ENCODE data around the gene SPIRE1.
"Not testable (repeated sequence)": the region's sequence is repeated elsewhere in the genome, so short reads cannot be mapped to it uniquely, and the experiment has no call there.

Gene SPIRE1

GRCh38 chr18:12485479-12486105 lies 172.3 kb downstream of the SPIRE1 start:
- DNase-seq (ENCODE audit: low spot score): no peak

- DNase-seq (ENCODE audit: low spot score): not testable (repeated sequence)
Measured at GRCh38 chr18:12481915-12482314, 176.0 kb downstream of the SPIRE1 start.

- no peak for DNase-seq (ENCODE audit: low spot score)
Measured at GRCh38 chr18:12479982-12480381, 177.9 kb downstream of the SPIRE1 start.

- DNase-seq (ENCODE audit: low spot score): no peak
Measured at GRCh38 chr18:12479536-12479935, 178.4 kb downstream of the SPIRE1 start.

- no peak for DNase-seq (ENCODE audit: low spot score)
Measured at GRCh38 chr18:12478269-12479047, 179.4 kb downstream of the SPIRE1 start.

GRCh38 chr18:12477606-12478005 lies 180.3 kb downstream of the SPIRE1 start:
- no peak for DNase-seq (ENCODE audit: low spot score)

- no peak for DNase-seq (ENCODE audit: low spot score)
Measured at GRCh38 chr18:12476955-12477354, 181.0 kb downstream of the SPIRE1 start.

GRCh38 chr18:12474876-12475275 lies 183.0 kb downstream of the SPIRE1 start:
- DNase-seq (ENCODE audit: low spot score): no peak

- no peak for DNase-seq (ENCODE audit: low spot score)
Measured at GRCh38 chr18:12474146-12474545, 183.8 kb downstream of the SPIRE1 start.

- no peak for DNase-seq (ENCODE audit: low spot score)
Measured at GRCh38 chr18:12470382-12471075, 187.4 kb downstream of the SPIRE1 start.

GRCh38 chr18:12468445-12468844 lies 189.5 kb downstream of the SPIRE1 start:
- DNase-seq (ENCODE audit: low spot score): no peak

GRCh38 chr18:12464731-12465130 lies 193.2 kb downstream of the SPIRE1 start:
- DNase-seq (ENCODE audit: low spot score): no peak

- DNase-seq (ENCODE audit: low spot score): no peak
Measured at GRCh38 chr18:12463191-12463590, 194.7 kb downstream of the SPIRE1 start.

- DNase-seq (ENCODE audit: low spot score): no peak
Measured at GRCh38 chr18:12462242-12462641, 195.7 kb downstream of the SPIRE1 start.

GRCh38 chr18:12461326-12461725 lies 196.6 kb downstream of the SPIRE1 start:
- no peak for DNase-seq (ENCODE audit: low spot score)

GRCh38 chr18:12460874-12461273 lies 197.0 kb downstream of the SPIRE1 start:
- DNase-seq (ENCODE audit: low spot score): no peak

- DNase-seq (ENCODE audit: low spot score): no peak
Measured at GRCh38 chr18:12458771-12459170, 199.1 kb downstream of the SPIRE1 start.

GRCh38 chr18:12456441-12456840 lies 201.5 kb downstream of the SPIRE1 start:
- DNase-seq (ENCODE audit: low spot score): no peak

- DNase-seq (ENCODE audit: low spot score): no peak
Measured at GRCh38 chr18:12455496-12455895, 202.4 kb downstream of the SPIRE1 start.

GRCh38 chr18:12452784-12453183 lies 205.1 kb downstream of the SPIRE1 start:
- no peak for DNase-seq (ENCODE audit: low spot score)

GRCh38 chr18:12451428-12451827 lies 206.5 kb downstream of the SPIRE1 start:
- no peak for DNase-seq (ENCODE audit: low spot score)

- DNase-seq (ENCODE audit: low spot score): no peak
Measured at GRCh38 chr18:12449051-12449785, 208.7 kb downstream of the SPIRE1 start.

Measured in hematopoietic multipotent progenitor cell treated with erythropoietin and hydrocortisone succinate and interleukin-3 and kit ligand, for 17 days (in vitro differentiated cells).